ENCODE measurements around the gene XPR1. TPM values are rescaled to one million over a fixed set of nuclear protein-coding genes. Genes with fewer than 3 reads are reported as not detected.

Gene XPR1
- total and polyA plus RNA-seq, 2 donors (not counting 3 experiments of a cell fraction or from before 2014, with no cell fraction given), result 23.9 to 26.7 TPM

DNA sequence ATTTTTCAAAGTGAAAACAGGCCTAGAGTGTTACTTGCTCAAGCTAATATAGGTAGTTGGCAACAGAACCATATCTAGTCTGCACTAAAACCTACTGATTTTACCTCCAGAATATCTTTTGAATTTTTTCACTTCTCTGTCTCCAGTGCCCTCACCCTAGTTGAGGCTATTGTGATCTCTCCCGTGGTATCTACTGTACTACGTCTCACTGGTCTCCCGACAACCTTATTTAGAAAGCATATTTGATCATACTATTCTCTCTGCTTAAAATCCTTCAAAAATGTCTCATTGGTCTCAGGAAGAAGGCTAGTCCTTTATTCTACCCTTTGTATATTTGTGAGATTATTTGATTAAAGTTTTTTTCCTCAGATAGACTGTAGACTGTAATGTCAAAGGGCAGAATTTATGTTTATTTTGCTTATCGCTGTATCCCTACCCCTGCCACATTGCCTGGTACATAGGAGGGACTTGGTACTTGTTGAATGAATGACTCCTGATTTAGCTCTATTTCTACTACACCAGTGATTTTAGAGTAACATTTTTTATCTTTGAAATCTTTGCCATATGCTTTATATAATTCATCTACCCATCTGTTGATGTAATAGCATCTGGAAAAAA, 145.4 kb downstream of the XPR1 start:
- Histone ChIP-seq H3K27ac (ENCODE audit: insufficient read depth, low read depth, low read length) (no peak overlapping the region), H3K36me3 (ENCODE audit: control insufficient read depth in 2 of 2, extremely low read depth in 1 of 2, insufficient read depth in 2 of 2, low read length in 2 of 2) (no peaks in the 10 kb centered on the region), H3K4me1 (ENCODE audit: control insufficient read depth, extremely low read depth, insufficient read depth, low read length) (peaks cover 7% of the 10 kb centered on the region), H2AFZ (ENCODE audit: low read depth, low read length) (no peak overlapping the region), H4K20me1 (replicated peaks; ENCODE audit: control insufficient read depth, extremely low read depth, insufficient read depth, low read length) (no peaks in the 10 kb centered on the region), H3K9ac (replicated peaks; ENCODE audit: extremely low read depth, insufficient read depth, low read length) (no peak overlapping the region), H3K9me3 (replicated peaks; ENCODE audit: control insufficient read depth, insufficient read depth, low read length) (no peaks in the 10 kb centered on the region), H3K27me3 (ENCODE audit: control insufficient read depth in 2 of 2, insufficient read depth in 2 of 2, low read length in 2 of 2) (no peaks in the 10 kb centered on the region), H3K4me2 (ENCODE audit: insufficient read depth, low read length) (no peak overlapping the region), H3K4me3 (replicated peaks in 1 of 3; ENCODE audit: insufficient read depth in 1 of 3, low read depth in 1 of 3, low read length in 3 of 3) (no peak overlapping the region), H3K79me2 (ENCODE audit: control insufficient read depth, insufficient read depth, low read length) (peaks cover 2% of the 10 kb centered on the region), H3K9me1 (replicated peaks; ENCODE audit: control insufficient read depth, extremely low read depth, insufficient read depth, low read length) (no peaks in the 10 kb centered on the region)
- POLR2A ChIA-PET, result no interaction called here
- dilution Hi-C loops (cut with MboI; ENCODE audit: extremely low pct_ligation_motif_present, low sequenced_read_pairs) (no loop called here), intact Hi-C loops (cut with micrococcal nuclease) (loop anchor here (5.0 kb wide), 1 partner anchor 85 kb away; no protein-coding TSS in a partner anchor)
- CTCF ChIA-PET, result interaction anchor here (1.6 to 2.2 kb wide), 2 partner anchors 10 to 146 kb away, joined by 4 read pairs; partner anchors contain the start of gene XPR1
- FAIRE-seq, result no peak
- no peak for DNase-seq (ENCODE audit: low read depth, low spot score)
- TF ChIP-seq, protein P1, sequence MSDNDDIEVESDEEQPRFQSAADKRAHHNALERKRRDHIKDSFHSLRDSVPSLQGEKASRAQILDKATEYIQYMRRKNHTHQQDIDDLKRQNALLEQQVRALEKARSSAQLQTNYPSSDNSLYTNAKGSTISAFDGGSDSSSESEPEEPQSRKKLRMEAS (IDR thresholded peaks at IDR 0.05; ENCODE audit: insufficient read depth, insufficient read length), result no peak
- TF ChIP-seq, protein P2, sequence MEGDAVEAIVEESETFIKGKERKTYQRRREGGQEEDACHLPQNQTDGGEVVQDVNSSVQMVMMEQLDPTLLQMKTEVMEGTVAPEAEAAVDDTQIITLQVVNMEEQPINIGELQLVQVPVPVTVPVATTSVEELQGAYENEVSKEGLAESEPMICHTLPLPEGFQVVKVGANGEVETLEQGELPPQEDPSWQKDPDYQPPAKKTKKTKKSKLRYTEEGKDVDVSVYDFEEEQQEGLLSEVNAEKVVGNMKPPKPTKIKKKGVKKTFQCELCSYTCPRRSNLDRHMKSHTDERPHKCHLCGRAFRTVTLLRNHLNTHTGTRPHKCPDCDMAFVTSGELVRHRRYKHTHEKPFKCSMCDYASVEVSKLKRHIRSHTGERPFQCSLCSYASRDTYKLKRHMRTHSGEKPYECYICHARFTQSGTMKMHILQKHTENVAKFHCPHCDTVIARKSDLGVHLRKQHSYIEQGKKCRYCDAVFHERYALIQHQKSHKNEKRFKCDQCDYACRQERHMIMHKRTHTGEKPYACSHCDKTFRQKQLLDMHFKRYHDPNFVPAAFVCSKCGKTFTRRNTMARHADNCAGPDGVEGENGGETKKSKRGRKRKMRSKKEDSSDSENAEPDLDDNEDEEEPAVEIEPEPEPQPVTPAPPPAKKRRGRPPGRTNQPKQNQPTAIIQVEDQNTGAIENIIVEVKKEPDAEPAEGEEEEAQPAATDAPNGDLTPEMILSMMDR (IDR thresholded peaks at IDR 0.05; ENCODE audit: extremely low read depth in 1 of 2, insufficient read depth in 1 of 2, low read depth in 1 of 2, low read length in 2 of 2), result no peak
- no peak for TF ChIP-seq GATA2 (IDR thresholded peaks at IDR 0.05; ENCODE audit: insufficient read depth, insufficient read length, low read depth, low read length)
- TF ChIP-seq FOS (IDR thresholded peaks at IDR 0.05; ENCODE audit: borderline replicate concordance, insufficient read depth, low read length), result no peak
- TF ChIP-seq MYC (IDR thresholded peaks at IDR 0.05; ENCODE audit: low read depth, low read length), result no peak
- no peak for TF ChIP-seq POLR2AphosphoS5 (IDR thresholded peaks at IDR 0.05; ENCODE audit: insufficient read depth, low read depth, low read length)
- no peak for TF ChIP-seq EZH2 (IDR thresholded peaks at IDR 0.05; ENCODE audit: borderline replicate concordance, low read depth, low read length, severe bottlenecking)
- no peak for TF ChIP-seq POLR2A (IDR thresholded peaks at IDR 0.05; ENCODE audit: low read depth, low read length)
- BruUV-seq (replicated peaks), result no TSS peak

Data from endothelial cell of umbilical vein (primary cell).